Vagina (tissue), 2 donors: ENCODE data around the gene RIT2. TPM values are rescaled to one million over a fixed set of nuclear protein-coding genes. Genes with fewer than 3 reads are reported as not detected.

Experiments used
- DNase-seq, 2 donors: peaks; one replicate each; pipeline ENCODE4 v3.0.0-alpha.2; 2017; ENCODE audit errors: extremely low spot score in 2 of 2
- H3K27ac ChIP-seq: fragments of 200-600 bp; sonication (generic); one replicate; pipeline ENCODE4 v1.5.1; 2019
- H3K27me3 ChIP-seq: fragments of 200-600 bp; sonication (generic); one replicate; pipeline ENCODE4 v1.5.1; 2019
- H3K36me3 ChIP-seq, 2 donors: fragments of 200-600 bp; sonication (generic); one replicate each; pipeline ENCODE4 v1.5.1; 2017 to 2019
- H3K4me1 ChIP-seq: fragments of 200-600 bp; sonication (generic); one replicate; pipeline ENCODE4 v1.5.1; 2019
- H3K4me3 ChIP-seq, 2 donors: fragments of 200-600 bp; sonication (generic); 1 replicate in 1 of 2; 2 replicates in 1 of 2; pipeline ENCODE4 v1.5.1; 2016 to 2019
- H3K9me3 ChIP-seq: fragments of 200-600 bp; sonication (generic); one replicate; pipeline ENCODE4 v1.5.1; 2019
- POLR2A ChIP-seq, 2 donors: fragments of 450-650 bp; IDR thresholded peaks; one replicate each; pipeline ENCODE4 v1.6.1; 2017; ENCODE audit warnings: antibody characterized with exemption in 2 of 2, mild to moderate bottlenecking in 2 of 2, moderate library complexity in 2 of 2
- POLR2AphosphoS5 ChIP-seq, 2 donors: sonication (generic); formaldehyde crosslinking; IDR thresholded peaks; one replicate each; pipeline ENCODE4 v1.9.0; 2017; ENCODE audit warnings: antibody characterized with exemption in 2 of 2, mild to moderate bottlenecking in 2 of 2, low read depth in 1 of 2; ENCODE audit not compliant: insufficient read depth in 1 of 2
- intact Hi-C: fragments of 100-400 bp; cut with DNase I; formaldehyde crosslinking; loops from one replicate; pipeline ENCODE4 v1.15.1; 2023
- total RNA-seq: library from RNA; depleted of rRNA; stranded (reverse); fragments of >200 nt; gene quantifications from one replicate; pipeline ENCODE4 v1.2.3, GENCODE V29; 2016
- TF ChIP-seq, protein P1 (sequence below), 3 experiments: fragments of 450-650 bp in 2 of 3; fragments of 200-600 bp in 1 of 3; sonication (generic) in 1 of 3; IDR thresholded peaks; one replicate each; pipeline ENCODE4 v1.5.1; 2017 to 2019; ENCODE audit warnings: antibody characterized with exemption in 3 of 3, mild to moderate bottlenecking in 2 of 3, moderate library complexity in 2 of 3

RIT2 gene
- total RNA-seq, 1 donor from 2014 or later: not detected

- no peaks in the 10 kb centered on the region for H3K9me3 ChIP-seq
- H3K27ac ChIP-seq: no peak overlapping the region
- H3K4me3 ChIP-seq: no peak overlapping the region
- intact Hi-C loops: no loop called here
- H3K36me3 ChIP-seq: no peaks in the 10 kb centered on the region
- no peak for DNase-seq
- no peaks in the 10 kb centered on the region for H3K4me1 ChIP-seq
- H3K27me3 ChIP-seq: no peaks in the 10 kb centered on the region
- TF ChIP-seq, protein P1, sequence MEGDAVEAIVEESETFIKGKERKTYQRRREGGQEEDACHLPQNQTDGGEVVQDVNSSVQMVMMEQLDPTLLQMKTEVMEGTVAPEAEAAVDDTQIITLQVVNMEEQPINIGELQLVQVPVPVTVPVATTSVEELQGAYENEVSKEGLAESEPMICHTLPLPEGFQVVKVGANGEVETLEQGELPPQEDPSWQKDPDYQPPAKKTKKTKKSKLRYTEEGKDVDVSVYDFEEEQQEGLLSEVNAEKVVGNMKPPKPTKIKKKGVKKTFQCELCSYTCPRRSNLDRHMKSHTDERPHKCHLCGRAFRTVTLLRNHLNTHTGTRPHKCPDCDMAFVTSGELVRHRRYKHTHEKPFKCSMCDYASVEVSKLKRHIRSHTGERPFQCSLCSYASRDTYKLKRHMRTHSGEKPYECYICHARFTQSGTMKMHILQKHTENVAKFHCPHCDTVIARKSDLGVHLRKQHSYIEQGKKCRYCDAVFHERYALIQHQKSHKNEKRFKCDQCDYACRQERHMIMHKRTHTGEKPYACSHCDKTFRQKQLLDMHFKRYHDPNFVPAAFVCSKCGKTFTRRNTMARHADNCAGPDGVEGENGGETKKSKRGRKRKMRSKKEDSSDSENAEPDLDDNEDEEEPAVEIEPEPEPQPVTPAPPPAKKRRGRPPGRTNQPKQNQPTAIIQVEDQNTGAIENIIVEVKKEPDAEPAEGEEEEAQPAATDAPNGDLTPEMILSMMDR (IDR thresholded peaks at IDR 0.05): no peak
- TF ChIP-seq POLR2A (IDR thresholded peaks at IDR 0.05): no peak
- no peak for TF ChIP-seq POLR2AphosphoS5 (IDR thresholded peaks at IDR 0.05; ENCODE audit: insufficient read depth in 1 of 2, low read depth in 1 of 2)
Measured at GRCh38 chr18:43012951-43013350, 102.5 kb downstream of the RIT2 start.

- H3K27ac ChIP-seq: no peak overlapping the region
- intact Hi-C loops: no loop called here
- no peaks in the 10 kb centered on the region for H3K4me1 ChIP-seq
- no peaks in the 10 kb centered on the region for H3K9me3 ChIP-seq
- H3K27me3 ChIP-seq: no peaks in the 10 kb centered on the region
- DNase-seq: no peak
- no peak overlapping the region for H3K4me3 ChIP-seq
- no peaks in the 10 kb centered on the region for H3K36me3 ChIP-seq
- TF ChIP-seq POLR2AphosphoS5 (IDR thresholded peaks at IDR 0.05; ENCODE audit: insufficient read depth in 1 of 2, low read depth in 1 of 2) (no peak), POLR2A (IDR thresholded peaks at IDR 0.05) (no peak)
- TF ChIP-seq, protein P1 (IDR thresholded peaks at IDR 0.05): no peak
Measured at GRCh38 chr18:43010611-43011010, 104.9 kb downstream of the RIT2 start.

DNA sequence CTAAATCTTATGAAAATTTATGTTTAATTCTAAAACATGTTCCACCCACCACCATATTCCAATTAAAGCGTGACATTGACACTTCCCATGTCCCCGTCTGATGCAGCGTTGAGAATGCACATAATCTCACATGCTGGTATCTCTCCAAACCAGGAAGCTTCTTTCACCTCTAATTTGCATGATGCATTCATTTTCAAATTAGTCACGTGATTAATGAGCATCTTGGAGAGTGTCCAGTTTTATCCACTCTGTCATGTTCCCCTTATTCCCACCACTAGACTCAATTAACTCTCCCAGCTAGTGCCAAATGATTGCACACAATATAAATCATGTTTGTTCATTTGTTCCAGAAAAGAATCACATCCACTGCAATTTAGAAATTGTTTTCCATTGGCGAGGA lies 105.8 kb downstream of the RIT2 start:
- Histone ChIP-seq H3K4me3 (no peak overlapping the region), H3K27me3 (no peaks in the 10 kb centered on the region), H3K27ac (no peak overlapping the region), H3K4me1 (no peaks in the 10 kb centered on the region), H3K9me3 (no peaks in the 10 kb centered on the region), H3K36me3 (no peaks in the 10 kb centered on the region)
- intact Hi-C loops: no loop called here
- DNase-seq: no peak
- TF ChIP-seq POLR2AphosphoS5 (IDR thresholded peaks at IDR 0.05; ENCODE audit: insufficient read depth in 1 of 2, low read depth in 1 of 2): no peak

- Histone ChIP-seq H3K36me3 (no peaks in the 10 kb centered on the region), H3K4me1 (no peaks in the 10 kb centered on the region), H3K4me3 (no peak overlapping the region), H3K27me3 (no peaks in the 10 kb centered on the region), H3K9me3 (no peaks in the 10 kb centered on the region), H3K27ac (no peak overlapping the region)
- no peak for DNase-seq
- intact Hi-C loops: no loop called here
- TF ChIP-seq, protein P1 (IDR thresholded peaks at IDR 0.05): no peak
- no peak for TF ChIP-seq POLR2A (IDR thresholded peaks at IDR 0.05)
- TF ChIP-seq POLR2AphosphoS5 (IDR thresholded peaks at IDR 0.05; ENCODE audit: insufficient read depth in 1 of 2, low read depth in 1 of 2): no peak
Measured at GRCh38 chr18:43007365-43007764, 108.1 kb downstream of the RIT2 start.

- DNase-seq: no peak
- Histone ChIP-seq H3K27ac (no peak overlapping the region), H3K4me1 (no peaks in the 10 kb centered on the region), H3K27me3 (no peaks in the 10 kb centered on the region), H3K4me3 (no peak overlapping the region), H3K9me3 (no peaks in the 10 kb centered on the region), H3K36me3 (no peaks in the 10 kb centered on the region)
- TF ChIP-seq POLR2AphosphoS5 (IDR thresholded peaks at IDR 0.05; ENCODE audit: insufficient read depth in 1 of 2, low read depth in 1 of 2): no peak
- TF ChIP-seq, protein P1 (IDR thresholded peaks at IDR 0.05): no peak
- no peak for TF ChIP-seq POLR2A (IDR thresholded peaks at IDR 0.05)
- intact Hi-C loops: no loop called here
Measured at GRCh38 chr18:43004421-43004820, 111.1 kb downstream of the RIT2 start.
